Right cardiac atrium (tissue), 5 donors: Measurements from ENCODE around the gene LRRN2. TPM values are rescaled to one million over a fixed set of nuclear protein-coding genes. Genes with fewer than 3 reads are reported as not detected.

Experiments
- ATAC-seq, 2 donors: fragments of 200-7000 bp; cut with Tn5 transposase; one replicate each; pipeline versions ENCODE4 v1.8.0 to v1.9.1; 2020; ENCODE audit warnings: moderate library complexity in 2 of 2, mild to moderate bottlenecking in 1 of 2
- DNase-seq, 3 donors: peaks; one replicate each; pipeline ENCODE4 v3.0.0-alpha.2; 2020
- H3K27ac ChIP-seq: one replicate; pipeline ENCODE4 v1.5.1; 2013; ENCODE audit warnings: mild to moderate bottlenecking, low read length, control low read depth, moderate library complexity
- H3K27me3 ChIP-seq: one replicate; pipeline ENCODE4 v1.6.1; 2013; ENCODE audit not compliant: control insufficient read depth, insufficient read depth
- H3K4me1 ChIP-seq: one replicate; pipeline ENCODE4 v1.6.1; 2013; ENCODE audit warnings: low read length; ENCODE audit not compliant: control insufficient read depth, insufficient read depth
- H3K4me3 ChIP-seq: one replicate; pipeline ENCODE4 v1.5.1; 2013; ENCODE audit warnings: low read length, control low read depth
- H3K9me3 ChIP-seq: one replicate; pipeline ENCODE4 v1.6.1; 2013; ENCODE audit warnings: low read length; ENCODE audit not compliant: control insufficient read depth
- WGBS: extraction: QIAGEN DNeasy Blood & Tissue Kit; methylation state at CpG from one replicate; pipeline ENCODE4 v1.1.7; 2013; 5-methylcytosine and 5-hydroxymethylcytosine counted together
- intact Hi-C, 4 donors: fragments of 100-400 bp; cut with DNase I; formaldehyde crosslinking; loops; one replicate each; pipeline versions ENCODE4 v1.11.0 to v1.14.0; 2022 to 2023
- polyA plus RNA-seq: library from polyadenylated mRNA; stranded (reverse); fragments of 200-250 nt; gene quantifications from one replicate; pipeline ENCODE4 v1.2.3, GENCODE V29; 2013
- total RNA-seq, 4 donors: library from RNA; stranded (reverse); fragmentation: NEBNext Ultra II Directional; extraction: Animal tissue kit (Norgen Biotek cat#: 25700); gene quantifications; one replicate each; pipeline ENCODE4 v1.2.1, GENCODE V29; 2021
- donor health status: healthy with polysubstance abuse.
- donor health status: DM: no; HTN: yes; CAD: no.
- donor health status: DM: no; HTN: no; CAD: no.
- donor health status: DM: no; HTN: yes; CAD: no; lungs with severe emphysema.
- donor health status: DM: yes; HTN: yes; CAD: no.

LRRN2 gene
- total and polyA plus RNA-seq, 5 donors: 4.8 to 31.6 (median 21.4) TPM

- DNase-seq (no peak), ATAC-seq (no peak)
- Histone ChIP-seq H3K27me3 (no peaks in the 10 kb centered on the region), H3K4me1 (no peaks in the 10 kb centered on the region), H3K4me3 (no peak overlapping the region), H3K9me3 (no peaks in the 10 kb centered on the region), H3K27ac (no peak overlapping the region)
- WGBS: 50% methylated on average over 4 of the region's 4 CpGs
- intact Hi-C loops: no loop called here
These were observed 87.1 kb downstream of the LRRN2 start for GRCh38 chr1:204598319-204598969.

- H3K27me3 ChIP-seq: no peaks in the 10 kb centered on the region
- DNase-seq (no peak), ATAC-seq (no peak)
- WGBS: 63% methylated on average over 10 of the region's 10 CpGs
- intact Hi-C loops: no loop called here
- no peak overlapping the region for H3K4me3 ChIP-seq
- no peaks in the 10 kb centered on the region for H3K4me1 ChIP-seq
- no peak overlapping the region for H3K27ac ChIP-seq
- no peaks in the 10 kb centered on the region for H3K9me3 ChIP-seq
These were observed 93.1 kb downstream of the LRRN2 start for GRCh38 chr1:204592246-204592948.

- intact Hi-C loops: no loop called here
- Histone ChIP-seq H3K27me3 (no peaks in the 10 kb centered on the region), H3K27ac (no peak overlapping the region), H3K4me3 (no peak overlapping the region), H3K4me1 (no peaks in the 10 kb centered on the region), H3K9me3 (no peaks in the 10 kb centered on the region)
- DNase-seq (no peak), ATAC-seq (no peak)
- WGBS: 76% methylated on average over 3 of the region's 3 CpGs
These were observed 94.0 kb downstream of the LRRN2 start for GRCh38 chr1:204591473-204592090.

GRCh38 chr1:204589409-204590038 lies 96.0 kb downstream of the LRRN2 start:
- WGBS: 84% methylated on average over 8 of the region's 8 CpGs
- no peaks in the 10 kb centered on the region for H3K27me3 ChIP-seq
- no peak overlapping the region for H3K27ac ChIP-seq
- intact Hi-C loops: no loop called here
- no peaks in the 10 kb centered on the region for H3K9me3 ChIP-seq
- H3K4me3 ChIP-seq: no peak overlapping the region
- DNase-seq: no peak
- no peaks in the 10 kb centered on the region for H3K4me1 ChIP-seq
- ATAC-seq: no peak

- Histone ChIP-seq H3K4me3 (no peak overlapping the region), H3K4me1 (no peaks in the 10 kb centered on the region), H3K9me3 (no peaks in the 10 kb centered on the region), H3K27ac (no peak overlapping the region), H3K27me3 (no peaks in the 10 kb centered on the region)
- intact Hi-C loops: no loop called here
- no peak for ATAC-seq
- WGBS: 76% methylated on average over 5 of the region's 5 CpGs
- no peak for DNase-seq
These were observed 96.7 kb downstream of the LRRN2 start for GRCh38 chr1:204588826-204589225.

- DNase-seq (no peak), ATAC-seq (no peak)
- no peak overlapping the region for H3K4me3 ChIP-seq
- no peak overlapping the region for H3K27ac ChIP-seq
- intact Hi-C loops: no loop called here
- 75% methylated on average over 6 of the region's 6 CpGs for WGBS
- no peaks in the 10 kb centered on the region for H3K27me3 ChIP-seq
- no peaks in the 10 kb centered on the region for H3K4me1 ChIP-seq
- no peaks in the 10 kb centered on the region for H3K9me3 ChIP-seq
These were observed 97.9 kb downstream of the LRRN2 start for GRCh38 chr1:204587621-204588020.

GRCh38 chr1:204584699-204585372 lies 100.7 kb downstream of the LRRN2 start:
- no peaks in the 10 kb centered on the region for H3K27me3 ChIP-seq
- intact Hi-C loops: no loop called here
- ATAC-seq (no peak), DNase-seq (no peak)
- no peak overlapping the region for H3K27ac ChIP-seq
- no peaks in the 10 kb centered on the region for H3K9me3 ChIP-seq
- WGBS: 84% methylated on average over 11 of the region's 11 CpGs
- no peaks in the 10 kb centered on the region for H3K4me1 ChIP-seq
- no peak overlapping the region for H3K4me3 ChIP-seq

DNA sequence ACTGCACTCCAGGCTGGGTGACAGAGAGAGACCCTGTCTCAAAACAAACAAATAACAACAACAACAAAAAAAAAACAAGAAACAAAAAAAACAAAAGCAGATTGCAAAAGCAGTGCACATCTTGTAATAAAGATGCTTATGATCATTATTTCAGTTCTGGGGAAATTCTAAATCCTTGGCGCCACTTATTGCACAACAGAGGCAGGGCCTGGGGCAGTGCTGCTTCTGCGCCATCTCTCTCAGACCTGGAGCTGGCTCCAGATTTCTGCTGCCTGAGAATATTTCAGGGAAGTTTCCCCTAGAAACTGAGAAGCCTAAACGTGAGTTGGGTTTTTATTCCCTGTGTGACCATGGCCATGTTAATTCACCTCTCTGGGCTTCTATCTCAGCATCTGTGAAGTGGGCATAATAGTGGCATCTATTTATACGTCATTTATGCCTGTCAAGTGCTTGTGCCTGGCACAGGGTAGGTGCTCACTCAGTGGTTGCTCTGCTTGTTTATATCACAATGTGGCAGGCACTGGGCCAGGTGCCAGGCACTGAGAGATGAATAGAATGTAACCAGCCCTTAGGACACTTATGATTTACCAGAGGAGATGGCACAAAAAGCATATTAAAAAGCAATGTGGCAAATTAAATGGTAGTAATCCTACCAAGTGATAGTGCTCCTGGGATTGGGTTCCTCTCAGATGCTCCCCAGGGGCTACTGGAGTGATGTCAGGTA lies 101.5 kb downstream of the LRRN2 start:
- intact Hi-C loops: no loop called here
- Histone ChIP-seq H3K27me3 (no peaks in the 10 kb centered on the region), H3K9me3 (no peaks in the 10 kb centered on the region), H3K27ac (no peak overlapping the region), H3K4me1 (no peaks in the 10 kb centered on the region), H3K4me3 (no peak overlapping the region)
- WGBS: 73% methylated on average over 4 of the region's 4 CpGs
- ATAC-seq: peak; percentile 60 to 74
- peak; percentile 43 to 86 (median 81) for DNase-seq

- DNase-seq (no peak), ATAC-seq (no peak)
- Histone ChIP-seq H3K27me3 (no peaks in the 10 kb centered on the region), H3K4me1 (no peaks in the 10 kb centered on the region), H3K4me3 (no peak overlapping the region), H3K9me3 (no peaks in the 10 kb centered on the region), H3K27ac (no peak overlapping the region)
- WGBS: 87% methylated on average over 3 of the region's 3 CpGs
- intact Hi-C loops: no loop called here
These were observed 103.8 kb downstream of the LRRN2 start for GRCh38 chr1:204581759-204582158.

DNA sequence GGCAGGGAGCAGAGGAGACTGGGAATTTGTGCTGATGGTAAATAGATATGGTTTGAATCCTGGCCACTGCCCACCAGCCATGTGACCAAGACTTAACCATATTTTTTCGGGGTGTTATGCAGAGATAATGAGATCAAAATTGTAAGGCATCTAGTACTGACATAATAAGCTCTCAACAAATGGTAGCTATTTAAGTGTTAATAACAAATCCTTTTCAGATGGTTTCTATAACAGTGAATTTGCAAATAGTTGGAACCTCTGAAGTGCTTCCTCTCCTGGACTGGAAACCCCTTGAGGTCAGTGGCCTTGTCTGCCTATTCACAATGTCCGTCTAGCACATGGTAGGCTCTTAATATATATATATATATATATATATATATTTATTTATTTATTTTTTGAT lies 104.7 kb downstream of the LRRN2 start:
- no peaks in the 10 kb centered on the region for H3K27me3 ChIP-seq
- ATAC-seq: no peak
- 84% methylated on average over 2 of the region's 2 CpGs for WGBS
- no peaks in the 10 kb centered on the region for H3K9me3 ChIP-seq
- H3K4me1 ChIP-seq: no peaks in the 10 kb centered on the region
- no peak overlapping the region for H3K27ac ChIP-seq
- H3K4me3 ChIP-seq: no peak overlapping the region
- DNase-seq: no peak
- intact Hi-C loops: no loop called here
